Neural cell (in vitro differentiated cells): Measurements from ENCODE around the gene FHIP1A. TPM values are rescaled to one million over a fixed set of nuclear protein-coding genes. Genes with fewer than 3 reads are reported as not detected.

Experiments
- H2AFZ ChIP-seq: fragments of 200-600, 300-800 bp; sonication (generic), shearing (Covaris generic); 2 replicates; pipeline ENCODE4 v1.6.0; 2014; ENCODE audit warnings: low read depth, mild to moderate bottlenecking, antibody characterized with exemption, low read length, moderate library complexity
- H3F3A ChIP-seq: fragments of 200-600 bp; shearing (Covaris generic); 2 replicates; pipeline ENCODE4 v1.6.1; 2016; ENCODE audit warnings: mild to moderate bottlenecking, moderate library complexity, mixed read lengths, antibody characterized with exemption, low read length; ENCODE audit not compliant: insufficient read depth, poor library complexity, severe bottlenecking
- H3K27ac ChIP-seq: fragments of 200-600, 300-800 bp; sonication (generic), shearing (Covaris generic); 2 replicates; pipeline ENCODE4 v1.5.1; 2014; ENCODE audit warnings: mild to moderate bottlenecking, low read length, moderate library complexity
- H3K27me3 ChIP-seq: fragments of 300-800, 200-600 bp; sonication (generic), shearing (Covaris generic); 2 replicates; pipeline ENCODE4 v1.6.0; 2014; ENCODE audit warnings: mild to moderate bottlenecking, low read depth, low read length, moderate library complexity; ENCODE audit not compliant: insufficient read depth
- H3K36me3 ChIP-seq: fragments of 300-800, 200-600 bp; sonication (generic), shearing (Covaris generic); 2 replicates; pipeline ENCODE4 v1.5.1; 2014; ENCODE audit warnings: mild to moderate bottlenecking, antibody characterized with exemption, low read length, moderate library complexity; ENCODE audit not compliant: insufficient read depth
- H3K4me2 ChIP-seq: fragments of 300-800, 200-600 bp; sonication (generic), shearing (Covaris generic); 2 replicates; pipeline ENCODE4 v1.6.0; 2014; ENCODE audit warnings: mild to moderate bottlenecking, low read length
- H3K4me3 ChIP-seq: fragments of 300-800, 200-600 bp; sonication (generic), shearing (Covaris generic); 2 replicates; pipeline ENCODE4 v1.5.1; 2014; ENCODE audit warnings: mild to moderate bottlenecking, low read length, moderate library complexity
- H3K79me2 ChIP-seq: fragments of 200-600 bp; shearing (Covaris generic); replicated peaks from 2 replicates; pipeline ENCODE4 v1.6.0; 2014; ENCODE audit warnings: mild to moderate bottlenecking, low read length, moderate library complexity; ENCODE audit not compliant: insufficient read depth
- H3K9ac ChIP-seq: fragments of 300-800, 200-600 bp; sonication (generic), shearing (Covaris generic); 2 replicates; pipeline ENCODE4 v1.6.1; 2016; ENCODE audit warnings: mild to moderate bottlenecking, low read length, mixed read lengths
- H3K9me2 ChIP-seq: fragments of 200-600 bp; shearing (Covaris generic); 2 replicates; pipeline ENCODE4 v1.6.1; 2016; ENCODE audit warnings: mild to moderate bottlenecking, low read length, mixed read lengths; ENCODE audit not compliant: insufficient read depth
- H3K9me3 ChIP-seq: fragments of 200-600, 300-800 bp; sonication (generic), shearing (Covaris generic); 2 replicates; pipeline ENCODE4 v1.6.1; 2016; ENCODE audit warnings: mild to moderate bottlenecking, mixed run types, low read length, moderate library complexity, mixed read lengths
- H4K20me1 ChIP-seq: fragments of 200-600 bp; shearing (Covaris generic); 2 replicates; pipeline ENCODE4 v1.6.1; 2016; ENCODE audit warnings: mild to moderate bottlenecking, mixed run types; ENCODE audit not compliant: insufficient read depth
- CTCF ChIP-seq: fragments of 450-650 bp; IDR thresholded peaks from 2 replicates; pipeline ENCODE4 v1.5.1; 2014; ENCODE audit warnings: antibody characterized with exemption, mild to moderate bottlenecking, moderate library complexity; ENCODE audit not compliant: poor library complexity, severe bottlenecking
- EP300 ChIP-seq: fragments of 450-650 bp; conservative IDR thresholded peaks from 2 replicates; pipeline ENCODE4 v1.6.1; 2014; ENCODE audit warnings: antibody characterized with exemption, mild to moderate bottlenecking, moderate library complexity; ENCODE audit not compliant: poor library complexity, severe bottlenecking
- EZH2 ChIP-seq: fragments of 200-600, 300-800 bp; shearing (Covaris generic), sonication (generic); IDR thresholded peaks from 2 replicates; pipeline ENCODE4 v1.6.1; 2014; ENCODE audit warnings: antibody characterized with exemption, low read length, borderline replicate concordance, mild to moderate bottlenecking; ENCODE audit not compliant: insufficient read depth, poor library complexity, severe bottlenecking
- MXI1 ChIP-seq: fragments of 450-650 bp; conservative IDR thresholded peaks from 2 replicates; pipeline ENCODE4 v1.6.1; 2014; ENCODE audit warnings: antibody characterized with exemption, mild to moderate bottlenecking; ENCODE audit not compliant: poor library complexity, severe bottlenecking
- POLR2AphosphoS5 ChIP-seq: IDR thresholded peaks from 2 replicates; pipeline ENCODE4 v1.6.1; 2012
- RAD21 ChIP-seq: fragments of 450-650 bp; conservative IDR thresholded peaks from 2 replicates; pipeline ENCODE4 v1.6.1; 2014; ENCODE audit warnings: antibody characterized with exemption, mild to moderate bottlenecking, moderate library complexity
- SMC3 ChIP-seq: fragments of 450-650 bp; conservative IDR thresholded peaks from 2 replicates; pipeline ENCODE4 v1.6.1; 2014; ENCODE audit warnings: antibody characterized with exemption, mild to moderate bottlenecking, moderate library complexity; ENCODE audit not compliant: poor library complexity
- TAF1 ChIP-seq: IDR thresholded peaks from 2 replicates; pipeline ENCODE4 v1.6.1; 2012; ENCODE audit warnings: low read depth
- polyA plus RNA-seq: library from polyadenylated mRNA; depleted of rRNA; stranded (reverse); fragments of >200 nt; gene quantifications from 2 replicates; pipeline ENCODE4 v1.2.3, GENCODE V29; 2014
- TF ChIP-seq, protein P1 (sequence below): IDR thresholded peaks from 2 replicates; pipeline ENCODE4 v1.6.1; 2012; ENCODE audit warnings: borderline replicate concordance

The FHIP1A gene
- polyA plus RNA-seq, 1 donor from 2014 or later = not detected

GRCh38 chr4:151395873-151396272 lies 13.1 kb upstream of the FHIP1A start:
- Histone ChIP-seq H3K4me2 (no peak overlapping the region), H3K27me3 (no peaks in the 10 kb centered on the region), H4K20me1 (no peaks in the 10 kb centered on the region), H3K9ac (no peak overlapping the region), H3K9me2 (no peaks in the 10 kb centered on the region), H3K79me2 (no peaks in the 10 kb centered on the region), H3K36me3 (no peaks in the 10 kb centered on the region), H3K27ac (no peak overlapping the region), H3F3A (no peaks in the 10 kb centered on the region), H2AFZ (no peak overlapping the region), H3K4me3 (no peak overlapping the region), H3K9me3 (no peaks in the 10 kb centered on the region)
- TF ChIP-seq TAF1 = no peak
- TF ChIP-seq MXI1 = no peak
- TF ChIP-seq EP300 = no peak
- no peak for TF ChIP-seq POLR2AphosphoS5
- TF ChIP-seq EZH2 = no peak
- TF ChIP-seq RAD21 = no peak
- TF ChIP-seq CTCF = no peak
- TF ChIP-seq, protein P1, sequence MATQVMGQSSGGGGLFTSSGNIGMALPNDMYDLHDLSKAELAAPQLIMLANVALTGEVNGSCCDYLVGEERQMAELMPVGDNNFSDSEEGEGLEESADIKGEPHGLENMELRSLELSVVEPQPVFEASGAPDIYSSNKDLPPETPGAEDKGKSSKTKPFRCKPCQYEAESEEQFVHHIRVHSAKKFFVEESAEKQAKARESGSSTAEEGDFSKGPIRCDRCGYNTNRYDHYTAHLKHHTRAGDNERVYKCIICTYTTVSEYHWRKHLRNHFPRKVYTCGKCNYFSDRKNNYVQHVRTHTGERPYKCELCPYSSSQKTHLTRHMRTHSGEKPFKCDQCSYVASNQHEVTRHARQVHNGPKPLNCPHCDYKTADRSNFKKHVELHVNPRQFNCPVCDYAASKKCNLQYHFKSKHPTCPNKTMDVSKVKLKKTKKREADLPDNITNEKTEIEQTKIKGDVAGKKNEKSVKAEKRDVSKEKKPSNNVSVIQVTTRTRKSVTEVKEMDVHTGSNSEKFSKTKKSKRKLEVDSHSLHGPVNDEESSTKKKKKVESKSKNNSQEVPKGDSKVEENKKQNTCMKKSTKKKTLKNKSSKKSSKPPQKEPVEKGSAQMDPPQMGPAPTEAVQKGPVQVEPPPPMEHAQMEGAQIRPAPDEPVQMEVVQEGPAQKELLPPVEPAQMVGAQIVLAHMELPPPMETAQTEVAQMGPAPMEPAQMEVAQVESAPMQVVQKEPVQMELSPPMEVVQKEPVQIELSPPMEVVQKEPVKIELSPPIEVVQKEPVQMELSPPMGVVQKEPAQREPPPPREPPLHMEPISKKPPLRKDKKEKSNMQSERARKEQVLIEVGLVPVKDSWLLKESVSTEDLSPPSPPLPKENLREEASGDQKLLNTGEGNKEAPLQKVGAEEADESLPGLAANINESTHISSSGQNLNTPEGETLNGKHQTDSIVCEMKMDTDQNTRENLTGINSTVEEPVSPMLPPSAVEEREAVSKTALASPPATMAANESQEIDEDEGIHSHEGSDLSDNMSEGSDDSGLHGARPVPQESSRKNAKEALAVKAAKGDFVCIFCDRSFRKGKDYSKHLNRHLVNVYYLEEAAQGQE = no peak
- no peak for TF ChIP-seq SMC3

DNA sequence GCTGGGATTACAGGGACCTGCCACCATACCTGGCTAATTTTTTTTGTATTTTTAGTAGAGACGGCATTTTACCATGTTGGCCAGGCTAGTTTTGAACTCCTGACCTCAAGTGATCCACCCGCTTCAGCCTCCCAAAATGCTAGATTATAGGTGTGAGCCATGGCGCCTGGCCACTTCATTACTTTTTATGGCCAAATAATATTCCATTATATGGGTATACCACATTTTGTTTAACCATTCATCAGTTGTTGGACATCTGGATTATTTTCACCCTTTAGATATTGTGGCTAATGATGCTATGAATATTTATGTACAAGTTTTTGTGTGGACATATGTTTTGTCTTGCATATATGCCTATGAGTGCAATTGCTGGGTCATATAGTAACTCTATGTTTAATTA lies 8.6 kb upstream of the FHIP1A start:
- Histone ChIP-seq H2AFZ (no peak overlapping the region), H3K36me3 (no peaks in the 10 kb centered on the region), H3K79me2 (no peaks in the 10 kb centered on the region), H3K9me2 (no peaks in the 10 kb centered on the region), H3K9ac (no peak overlapping the region), H3K27me3 (no peaks in the 10 kb centered on the region), H4K20me1 (no peaks in the 10 kb centered on the region), H3K9me3 (no peaks in the 10 kb centered on the region), H3K4me2 (no peak overlapping the region), H3K4me3 (no peak overlapping the region), H3K27ac (no peak overlapping the region), H3F3A (no peaks in the 10 kb centered on the region)
- TF ChIP-seq EP300 (no peak), TAF1 (no peak), CTCF (no peak), MXI1 (no peak), EZH2 (no peak), RAD21 (no peak), SMC3 (no peak)
